Parathyroid adenoma (tissue), 2 donors: Measurements from ENCODE around the gene GLCE.

Source experiments
- H2AFZ ChIP-seq: fragments of 300-600 bp; sonication (generic); one replicate; pipeline ENCODE4 v1.7.0; 2017; ENCODE audit warnings: antibody characterized with exemption, mild to moderate bottlenecking
- H3K27ac ChIP-seq: fragments of 300-600 bp; sonication (generic); one replicate; pipeline ENCODE4 v1.7.0; 2017
- H3K27me3 ChIP-seq: fragments of 300-600 bp; sonication (generic); one replicate; pipeline ENCODE4 v1.7.0; 2017; ENCODE audit warnings: low read length; ENCODE audit not compliant: control insufficient read depth, insufficient read depth
- H3K36me3 ChIP-seq: fragments of 300-600 bp; sonication (generic); one replicate; pipeline ENCODE4 v1.7.0; 2017; ENCODE audit warnings: low read length; ENCODE audit not compliant: control insufficient read depth, insufficient read depth
- H3K4me1 ChIP-seq: fragments of 300-600 bp; sonication (generic); one replicate; pipeline ENCODE4 v1.7.0; 2017; ENCODE audit warnings: control low read depth
- H3K4me2 ChIP-seq: fragments of 300-600 bp; sonication (generic); one replicate; pipeline ENCODE4 v1.7.0; 2017; ENCODE audit warnings: low read length
- H3K4me3 ChIP-seq: fragments of 300-600 bp; sonication (generic); one replicate; pipeline ENCODE4 v1.7.0; 2017; ENCODE audit warnings: low read depth, low read length
- H3K79me2 ChIP-seq: fragments of 300-600 bp; sonication (generic); one replicate; pipeline ENCODE4 v1.7.0; 2017; ENCODE audit warnings: control low read depth
- H3K9ac ChIP-seq: fragments of 300-600 bp; sonication (generic); one replicate; pipeline ENCODE4 v1.7.0; 2017; ENCODE audit warnings: mild to moderate bottlenecking
- H3K9me3 ChIP-seq: fragments of 300-600 bp; sonication (generic); one replicate; pipeline ENCODE4 v1.7.0; 2017; ENCODE audit warnings: low read length; ENCODE audit not compliant: control insufficient read depth
- TF ChIP-seq, protein P1 (sequence below): fragments of 300-600 bp; sonication (generic); IDR thresholded peaks from one replicate; pipeline ENCODE4 v1.7.0; 2017; ENCODE audit warnings: antibody characterized with exemption, mild to moderate bottlenecking
- donor health status: primary hyperparathyroidism.

GLCE gene

DNA sequence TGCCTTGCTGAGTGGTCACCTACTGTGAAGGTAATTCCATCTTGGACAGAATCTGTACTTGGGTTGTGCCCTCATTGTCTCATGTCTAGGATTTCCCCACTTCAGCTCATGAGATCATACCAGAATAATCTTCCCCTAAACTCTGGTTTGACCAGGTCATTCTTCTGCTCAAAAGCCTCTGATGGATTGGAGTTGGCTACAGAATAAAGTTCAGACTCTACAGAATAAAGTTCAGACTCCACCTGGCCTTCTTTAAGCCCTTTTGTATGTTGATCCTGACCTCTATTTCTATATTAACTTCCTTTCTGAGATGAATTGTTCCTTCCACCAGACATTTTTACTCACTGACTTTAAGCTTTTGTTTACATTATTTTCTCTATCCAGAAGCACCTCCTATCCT lies 6.4 kb upstream of the GLCE start:
- Histone ChIP-seq H3K9me3 (no peaks in the 10 kb centered on the region), H3K79me2 (no peaks in the 10 kb centered on the region), H3K4me3 (no peak overlapping the region), H3K4me2 (no peak overlapping the region), H3K36me3 (no peaks in the 10 kb centered on the region), H3K27me3 (no peaks in the 10 kb centered on the region), H3K9ac (no peak overlapping the region), H2AFZ (no peak overlapping the region), H3K4me1 (no peaks in the 10 kb centered on the region), H3K27ac (no peak overlapping the region)
- TF ChIP-seq, protein P1, sequence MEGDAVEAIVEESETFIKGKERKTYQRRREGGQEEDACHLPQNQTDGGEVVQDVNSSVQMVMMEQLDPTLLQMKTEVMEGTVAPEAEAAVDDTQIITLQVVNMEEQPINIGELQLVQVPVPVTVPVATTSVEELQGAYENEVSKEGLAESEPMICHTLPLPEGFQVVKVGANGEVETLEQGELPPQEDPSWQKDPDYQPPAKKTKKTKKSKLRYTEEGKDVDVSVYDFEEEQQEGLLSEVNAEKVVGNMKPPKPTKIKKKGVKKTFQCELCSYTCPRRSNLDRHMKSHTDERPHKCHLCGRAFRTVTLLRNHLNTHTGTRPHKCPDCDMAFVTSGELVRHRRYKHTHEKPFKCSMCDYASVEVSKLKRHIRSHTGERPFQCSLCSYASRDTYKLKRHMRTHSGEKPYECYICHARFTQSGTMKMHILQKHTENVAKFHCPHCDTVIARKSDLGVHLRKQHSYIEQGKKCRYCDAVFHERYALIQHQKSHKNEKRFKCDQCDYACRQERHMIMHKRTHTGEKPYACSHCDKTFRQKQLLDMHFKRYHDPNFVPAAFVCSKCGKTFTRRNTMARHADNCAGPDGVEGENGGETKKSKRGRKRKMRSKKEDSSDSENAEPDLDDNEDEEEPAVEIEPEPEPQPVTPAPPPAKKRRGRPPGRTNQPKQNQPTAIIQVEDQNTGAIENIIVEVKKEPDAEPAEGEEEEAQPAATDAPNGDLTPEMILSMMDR: no peak

DNA sequence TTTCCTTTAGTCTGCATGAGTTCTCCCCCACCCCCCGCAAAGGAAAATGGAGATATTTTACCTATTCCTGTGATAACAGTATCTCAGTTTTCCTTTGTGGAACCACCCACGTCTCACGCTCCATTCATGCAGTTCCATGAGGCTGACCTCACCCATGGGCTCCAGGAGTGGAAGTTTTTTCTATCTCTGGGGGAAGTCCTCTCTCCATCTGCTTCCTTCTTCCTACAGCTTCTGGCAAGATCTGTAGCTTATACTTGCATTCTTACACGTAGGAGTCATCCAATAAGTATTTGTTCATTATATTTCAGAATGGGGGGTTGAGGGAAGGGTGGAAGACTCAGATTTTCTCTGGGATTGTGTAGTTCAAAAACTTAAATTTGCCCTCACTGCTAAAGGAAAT lies 5.8 kb upstream of the GLCE start:
- Histone ChIP-seq H3K4me2 (no peak overlapping the region), H2AFZ (no peak overlapping the region), H3K4me3 (no peak overlapping the region), H3K27me3 (no peaks in the 10 kb centered on the region), H3K4me1 (no peaks in the 10 kb centered on the region), H3K27ac (no peak overlapping the region), H3K9ac (no peak overlapping the region), H3K79me2 (no peaks in the 10 kb centered on the region), H3K9me3 (no peaks in the 10 kb centered on the region), H3K36me3 (no peaks in the 10 kb centered on the region)
- TF ChIP-seq, protein P1: no peak

DNA sequence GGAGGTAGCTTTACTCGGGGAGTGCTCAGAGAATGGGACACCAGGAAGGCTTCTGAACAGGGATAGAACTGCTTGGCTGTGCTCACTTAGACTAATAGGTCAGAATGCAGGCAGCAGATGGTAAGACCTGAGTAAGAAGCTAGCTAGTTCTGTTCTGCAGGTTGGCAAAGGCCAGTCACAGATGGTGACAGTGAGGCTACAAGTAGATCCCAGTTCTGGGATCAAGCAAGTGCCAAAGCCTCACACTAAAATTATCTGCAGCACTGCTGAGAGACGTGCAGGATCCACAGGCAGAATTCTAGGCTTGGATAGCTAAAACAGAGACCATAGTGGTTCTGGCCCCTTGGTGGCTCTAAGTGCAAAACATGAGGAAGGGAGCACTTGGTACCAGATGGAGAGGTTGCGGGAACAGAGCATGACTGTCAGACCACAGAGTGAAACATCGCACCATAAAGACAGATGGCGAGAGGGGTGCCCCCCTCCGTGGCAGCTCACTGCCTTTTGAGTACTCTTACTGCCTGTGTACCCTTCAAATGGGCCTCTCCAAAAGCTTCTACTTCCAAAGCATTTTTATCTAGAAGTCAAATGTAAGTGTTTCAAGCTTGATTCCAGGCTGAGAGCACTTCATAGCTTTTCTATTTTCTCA lies 3.6 kb upstream of the GLCE start:
- Histone ChIP-seq H3K4me2 (no peak overlapping the region), H3K4me1 (no peaks in the 10 kb centered on the region), H3K9ac (no peak overlapping the region), H2AFZ (no peak overlapping the region), H3K36me3 (no peaks in the 10 kb centered on the region), H3K9me3 (no peaks in the 10 kb centered on the region), H3K27me3 (no peaks in the 10 kb centered on the region), H3K79me2 (peaks cover 3% of the 10 kb centered on the region), H3K27ac (no peak overlapping the region), H3K4me3 (no peak overlapping the region)
- TF ChIP-seq, protein P1: no peak

DNA sequence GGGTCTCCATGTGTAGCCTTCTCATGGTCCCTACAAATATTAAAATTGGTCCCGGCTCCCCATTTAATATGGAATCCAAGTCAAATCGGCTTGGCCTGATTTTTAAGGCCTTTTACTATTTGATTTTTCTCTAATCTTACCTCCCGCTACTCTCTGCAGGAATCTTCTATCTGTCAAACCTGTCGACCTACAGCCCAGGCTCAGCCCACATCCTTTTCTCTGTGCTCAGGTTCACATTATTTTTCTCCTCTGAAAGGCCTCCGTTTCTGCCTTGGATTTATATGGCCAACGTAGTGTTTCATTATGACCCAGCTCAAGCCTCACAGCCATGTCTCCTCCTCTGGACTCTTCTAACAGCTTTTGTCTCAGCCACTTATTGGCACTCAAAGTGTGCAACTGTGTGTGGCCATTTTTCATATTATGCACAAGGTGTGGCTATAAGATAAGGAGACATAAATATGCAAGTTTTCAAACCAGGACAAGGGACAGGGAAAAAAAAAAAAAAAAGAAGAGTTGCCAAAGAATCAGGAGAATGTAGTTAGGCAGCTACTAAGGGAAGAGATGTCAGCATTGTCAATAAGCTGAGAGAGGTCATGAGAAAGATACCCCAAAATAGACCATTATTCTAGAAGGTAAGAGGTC lies 2.1 kb upstream of the GLCE start:
- H3K27ac ChIP-seq: no peak overlapping the region

More for the DNA sequence above, 2.1 kb upstream of the GLCE start:
- H3K9ac ChIP-seq: no peak overlapping the region
- H3K9me3 ChIP-seq: no peaks in the 10 kb centered on the region
- H3K36me3 ChIP-seq: no peaks in the 10 kb centered on the region
- H3K4me1 ChIP-seq: peaks cover 4% of the 10 kb centered on the region
- no peak overlapping the region for H2AFZ ChIP-seq
- no peak overlapping the region for H3K4me3 ChIP-seq
- no peak overlapping the region for H3K4me2 ChIP-seq
- TF ChIP-seq, protein P1: no peak
- peaks cover 5% of the 10 kb centered on the region for H3K79me2 ChIP-seq
- H3K27me3 ChIP-seq: no peaks in the 10 kb centered on the region
